Fibroblast of mammary gland (primary cell): ENCODE data around the gene LACTB.

Experiments used
- DNase-seq: peaks from one replicate; pipeline ENCODE4 v3.0.0-alpha.2; 2010; ENCODE audit warnings: low read depth
- H3K4me3 ChIP-seq: 2 replicates; pipeline ENCODE4 v1.5.1; 2011; ENCODE audit warnings: low read depth, mild to moderate bottlenecking, low read length, moderate library complexity; ENCODE audit not compliant: control insufficient read depth
- CTCF ChIP-seq: conservative IDR thresholded peaks from 2 replicates; pipeline ENCODE4 v1.5.1; 2011; ENCODE audit warnings: low read depth, low read length, inconsistent platforms; ENCODE audit not compliant: control insufficient read depth, insufficient read depth

Gene LACTB

GRCh38 chr15:63109920-63110319 is 11.7 kb upstream of the LACTB start:
- H3K4me3 ChIP-seq: no peak overlapping the region
- peak; percentile 51 for DNase-seq
- no peak for TF ChIP-seq CTCF

- no peak for TF ChIP-seq CTCF
Observed at GRCh38 chr15:63110428-63111026, 11.1 kb upstream of the LACTB start.

GRCh38 chr15:63111481-63111880 is 10.2 kb upstream of the LACTB start:
- H3K4me3 ChIP-seq: no peak overlapping the region
- TF ChIP-seq CTCF: no peak
- no peak for DNase-seq

More at GRCh38 chr15:63110428-63111026, 11.1 kb upstream of the LACTB start:
- DNase-seq: peak; percentile 56
- no peak overlapping the region for H3K4me3 ChIP-seq

- H3K4me3 ChIP-seq: no peak overlapping the region
- no peak for DNase-seq
- TF ChIP-seq CTCF: no peak
Observed at GRCh38 chr15:63112871-63113270, 8.8 kb upstream of the LACTB start.

GRCh38 chr15:63114465-63114864 is 7.2 kb upstream of the LACTB start:
- DNase-seq: no peak
- no peak for TF ChIP-seq CTCF
- H3K4me3 ChIP-seq: no peak overlapping the region

GRCh38 chr15:63118854-63119253 is 2.8 kb upstream of the LACTB start:
- DNase-seq: no peak
- no peak for TF ChIP-seq CTCF
- no peak overlapping the region for H3K4me3 ChIP-seq
